Measurements from ENCODE around the gene CHCHD6.

Gene CHCHD6

GRCh38 chr3:126946405-126946804 is 242.4 kb downstream of the CHCHD6 start:
- no peak for DNase-seq

GRCh38 chr3:126947429-126947828 is 243.4 kb downstream of the CHCHD6 start:
- DNase-seq = no peak

GRCh38 chr3:126948980-126949535 is 245.0 kb downstream of the CHCHD6 start:
- no peak for DNase-seq

- DNase-seq = no peak
Measured at GRCh38 chr3:126951561-126951960, 247.5 kb downstream of the CHCHD6 start.

- DNase-seq = no peak
Measured at GRCh38 chr3:126952261-126952982, 248.4 kb downstream of the CHCHD6 start.

GRCh38 chr3:126952983-126953660 is 249.1 kb downstream of the CHCHD6 start:
- DNase-seq = no peak

- no peak for DNase-seq
Measured at GRCh38 chr3:126954141-126954842, 250.3 kb downstream of the CHCHD6 start.

- DNase-seq = no peak
Measured at GRCh38 chr3:126955004-126955790, 251.2 kb downstream of the CHCHD6 start.

GRCh38 chr3:126956361-126956760 is 252.3 kb downstream of the CHCHD6 start:
- DNase-seq = no peak

GRCh38 chr3:126956866-126957650 is 253.0 kb downstream of the CHCHD6 start:
- DNase-seq = no peak

- DNase-seq = no peak
Measured at GRCh38 chr3:126957776-126958637, 254.0 kb downstream of the CHCHD6 start.

GRCh38 chr3:126958638-126959085 is 254.6 kb downstream of the CHCHD6 start:
- no peak for DNase-seq

GRCh38 chr3:126959136-126959920 is 255.3 kb downstream of the CHCHD6 start:
- no peak for DNase-seq

GRCh38 chr3:126959921-126960603 is 256.0 kb downstream of the CHCHD6 start:
- no peak for DNase-seq

- DNase-seq = no peak
Measured at GRCh38 chr3:126960604-126960995, 256.6 kb downstream of the CHCHD6 start.

GRCh38 chr3:126961191-126961790 is 257.3 kb downstream of the CHCHD6 start:
- DNase-seq = no peak

GRCh38 chr3:126961791-126962461 is 257.9 kb downstream of the CHCHD6 start:
- DNase-seq = no peak

- no peak for DNase-seq
Measured at GRCh38 chr3:126962756-126963155, 258.7 kb downstream of the CHCHD6 start.
